CD4-positive, CD25-positive, alpha-beta regulatory T cell (primary cell): ENCODE measurements around the gene FBXO48. TPM values are rescaled to one million over a fixed set of nuclear protein-coding genes. Genes with fewer than 3 reads are reported as not detected.

Source experiments
- polyA plus RNA-seq, 4 donors: library from polyadenylated mRNA; unstranded; fragments of 300-500 nt; fragmentation: Illumina TruSeq; gene quantifications; one replicate each; pipeline ENCODE4 v1.2.3, GENCODE V29; 2021
- total RNA-seq: library from RNA; stranded (reverse); gene quantifications from one replicate; pipeline ENCODE4 v1.2.3, GENCODE V29; 2022

The FBXO48 gene
- total and polyA plus RNA-seq, 5 donors from 2014 or later, result 0.59 to 2.7 (median 1.0) TPM

Other genes starting within 250 kb of the FBXO48 start
- 68.2 TPM for gene PPP3R1, start 214.8 kb downstream of the FBXO48 start, total RNA-seq
- 1 to 10 TPM; 2.8 to 5.5 (median 3.9) TPM for gene PPP3R1, start 214.8 kb downstream of the FBXO48 start, polyA plus RNA-seq
- gene CNRIP1, start 147.3 kb downstream of the FBXO48 start, total RNA-seq, result not detected
- under 1 TPM in 1 of 4 donors, not detected in 3; 0.22 TPM for gene CNRIP1, start 147.3 kb downstream of the FBXO48 start, polyA plus RNA-seq
- 10.1 TPM for gene PLEK, start 102.0 kb downstream of the FBXO48 start, total RNA-seq
- 1 to 10 TPM; 2.2 to 8.7 (median 5.1) TPM for gene PLEK, start 102.0 kb downstream of the FBXO48 start, polyA plus RNA-seq
- 3.9 TPM for gene APLF, start 291 bp upstream of the FBXO48 start, total RNA-seq
- 1 to 10 TPM; 1.5 to 2.9 (median 2.1) TPM for gene APLF, start 291 bp upstream of the FBXO48 start, polyA plus RNA-seq
- gene PROKR1, start 176.3 kb upstream of the FBXO48 start, total RNA-seq, result not detected
- gene PROKR1, start 176.3 kb upstream of the FBXO48 start, polyA plus RNA-seq, result not detected